A172 (cell line): ENCODE measurements around the gene MRGPRF. TPM values are rescaled to one million over a fixed set of nuclear protein-coding genes. Genes with fewer than 3 reads are reported as not detected.
"Not testable (repeated sequence)": the region's sequence is repeated elsewhere in the genome, so short reads cannot be mapped to it uniquely, and the experiment has no call there.

Source experiments
- DNase-seq: peaks from one replicate; pipeline ENCODE4 v3.0.0-alpha.2; 2015; ENCODE audit warnings: low spot score
- total RNA-seq: library from RNA; depleted of rRNA; stranded (reverse); fragments of >200 nt; shearing (Covaris generic); gene quantifications from 2 replicates; pipeline ENCODE4 v1.2.3, GENCODE V29; 2014

The MRGPRF gene
- total RNA-seq, 1 experiment from 2014 or later = 0.69 TPM

GRCh38 chr11:68987211-68987610 lies 25.8 kb downstream of the MRGPRF start:
- DNase-seq = no peak

- DNase-seq = no peak
Observed at GRCh38 chr11:68983801-68984200, 29.2 kb downstream of the MRGPRF start.

- DNase-seq = no peak
Observed at GRCh38 chr11:68982134-68982533, 30.9 kb downstream of the MRGPRF start.

GRCh38 chr11:68980776-68981065 lies 32.3 kb downstream of the MRGPRF start, which contains the start of gene MRGPRD:
Gene MRGPRD (minus strand): TSS chr11:68980986. CDS start chr11:68980986, 0 bp downstream.
- no peak for DNase-seq

GRCh38 chr11:68979931-68980775 lies 32.9 kb downstream of the MRGPRF start:
- no peak for DNase-seq

GRCh38 chr11:68978931-68979594 lies 34.0 kb downstream of the MRGPRF start:
- DNase-seq = no peak

GRCh38 chr11:68978626-68978930 lies 34.5 kb downstream of the MRGPRF start:
- no peak for DNase-seq

- no peak for DNase-seq
Observed at GRCh38 chr11:68977781-68978625, 35.0 kb downstream of the MRGPRF start.

GRCh38 chr11:68976563-68976962 lies 36.5 kb downstream of the MRGPRF start:
- no peak for DNase-seq

- DNase-seq = no peak
Observed at GRCh38 chr11:68976095-68976494, 37.0 kb downstream of the MRGPRF start.

GRCh38 chr11:68974421-68975194 lies 38.4 kb downstream of the MRGPRF start:
- peak; percentile 42 for DNase-seq

GRCh38 chr11:68973706-68974105 lies 39.3 kb downstream of the MRGPRF start:
- not testable (repeated sequence) for DNase-seq

GRCh38 chr11:68973219-68973618 lies 39.8 kb downstream of the MRGPRF start:
- no peak for DNase-seq

- DNase-seq = no peak
Observed at GRCh38 chr11:68970921-68971636, 42.0 kb downstream of the MRGPRF start.

GRCh38 chr11:68969386-68969785 lies 43.7 kb downstream of the MRGPRF start:
- no peak for DNase-seq

GRCh38 chr11:68968306-68969250 lies 44.5 kb downstream of the MRGPRF start:
- no peak for DNase-seq

GRCh38 chr11:68966894-68967780 lies 45.9 kb downstream of the MRGPRF start:
- DNase-seq = no peak

- DNase-seq = no peak
Observed at GRCh38 chr11:68965901-68966853, 46.9 kb downstream of the MRGPRF start.
